GM18951 (cell line): ENCODE data around the gene LRRC73.
"Not testable (repeated sequence)": the region's sequence is repeated elsewhere in the genome, so short reads cannot be mapped to it uniquely, and the experiment has no call there.

ENCODE experiments used
- POLR2A ChIP-seq: IDR thresholded peaks from 4 replicates; pipeline ENCODE4 v1.6.1; 2011; ENCODE audit warnings: mild to moderate bottlenecking; ENCODE audit not compliant: insufficient read length, insufficient read depth; ENCODE audit errors: extremely low read depth
- in situ Hi-C: fragments of 300-500 bp; cut with MboI; formaldehyde crosslinking; loops from one replicate; pipeline ENCODE4 v1.12.0; 2022; ENCODE audit warnings: low sequenced_read_pairs, mixed read lengths, inconsistent platforms; ENCODE audit not compliant: unreplicated experiment

The LRRC73 gene

DNA sequence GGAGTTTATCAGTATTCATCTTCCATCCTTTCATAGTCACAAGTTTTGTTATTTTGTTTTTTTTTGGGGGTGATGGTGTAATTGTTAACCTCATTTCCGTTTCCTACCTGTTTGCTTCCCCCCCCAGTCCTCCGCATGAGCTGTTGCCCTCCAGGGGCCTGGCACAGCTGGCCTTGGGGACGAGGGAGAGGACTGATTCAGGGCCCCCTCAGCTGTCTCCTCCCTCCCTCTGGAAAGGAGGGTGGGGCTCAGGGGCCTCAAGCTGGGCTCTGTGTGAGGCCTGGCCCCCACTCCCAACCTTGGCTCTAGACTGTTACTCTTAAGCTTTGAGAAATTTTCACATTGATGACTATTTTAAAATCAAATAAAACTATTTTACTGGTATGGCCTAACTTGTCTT, 4.0 kb downstream of the LRRC73 start:
- in situ Hi-C loops, result loop anchor here (10.0 kb wide), 2 partner anchors 51 to 251 kb away; partner anchors contain the start of gene DLK2
- no peak for TF ChIP-seq POLR2A

GRCh38 chr6:43505718-43506117, 4.4 kb downstream of the LRRC73 start:
- in situ Hi-C loops, result loop anchor here (10.0 kb wide), 2 partner anchors 51 to 251 kb away; partner anchors contain the start of gene DLK2
- no peak for TF ChIP-seq POLR2A

- in situ Hi-C loops, result loop anchor here (10.0 kb wide), 2 partner anchors 50 to 250 kb away; partner anchors contain the start of gene DLK2
- TF ChIP-seq POLR2A, result no peak
These were observed 5.2 kb downstream of the LRRC73 start for GRCh38 chr6:43504756-43505593.

DNA sequence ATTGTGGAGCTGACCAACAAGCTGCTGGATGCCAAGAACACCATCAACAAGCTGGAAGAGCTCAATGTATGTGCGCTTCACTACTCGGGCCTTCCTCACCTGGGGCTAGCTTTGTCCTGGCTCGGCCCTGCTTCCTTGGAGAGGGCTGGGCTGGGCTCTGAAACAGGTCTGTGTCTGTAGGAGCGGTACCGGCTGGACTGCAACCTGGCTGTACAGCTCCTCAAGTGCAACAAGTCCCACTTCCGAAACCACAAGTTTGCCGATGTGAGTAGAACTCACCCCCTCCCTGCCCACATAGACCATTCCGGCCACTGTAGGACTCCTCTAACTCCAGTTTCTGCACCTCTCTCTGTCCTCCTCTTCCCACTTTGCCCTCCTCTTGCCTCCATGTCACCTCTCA, 6.7 kb downstream of the LRRC73 start:
- in situ Hi-C loops, result loop anchor here (10.0 kb wide), 2 partner anchors 49 to 249 kb away; partner anchors contain the start of gene DLK2
- no peak for TF ChIP-seq POLR2A

DNA sequence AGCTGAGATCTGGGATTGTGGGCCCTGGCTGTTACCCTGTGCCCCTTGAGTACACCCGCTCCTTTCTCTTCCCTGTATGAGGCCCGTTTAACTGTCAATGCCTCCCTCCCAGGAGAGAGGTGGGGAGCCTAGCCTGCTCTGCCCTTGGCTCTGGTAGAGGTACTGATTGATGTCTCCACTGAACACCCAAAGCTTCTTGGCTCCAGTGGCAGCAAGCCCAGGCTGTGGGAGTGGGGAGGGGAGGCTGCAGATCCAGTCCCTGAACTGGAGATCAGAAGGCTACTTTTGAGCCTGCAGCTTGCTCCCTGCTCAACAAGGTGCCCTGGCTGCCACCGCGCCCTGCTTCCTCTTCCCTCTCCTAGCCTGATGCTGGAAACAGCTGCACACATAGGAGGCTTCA, 7.5 kb downstream of the LRRC73 start:
- TF ChIP-seq POLR2A, result no peak
- in situ Hi-C loops, result loop anchor here (10.0 kb wide), 2 partner anchors 48 to 248 kb away; partner anchors contain the start of gene DLK2

DNA sequence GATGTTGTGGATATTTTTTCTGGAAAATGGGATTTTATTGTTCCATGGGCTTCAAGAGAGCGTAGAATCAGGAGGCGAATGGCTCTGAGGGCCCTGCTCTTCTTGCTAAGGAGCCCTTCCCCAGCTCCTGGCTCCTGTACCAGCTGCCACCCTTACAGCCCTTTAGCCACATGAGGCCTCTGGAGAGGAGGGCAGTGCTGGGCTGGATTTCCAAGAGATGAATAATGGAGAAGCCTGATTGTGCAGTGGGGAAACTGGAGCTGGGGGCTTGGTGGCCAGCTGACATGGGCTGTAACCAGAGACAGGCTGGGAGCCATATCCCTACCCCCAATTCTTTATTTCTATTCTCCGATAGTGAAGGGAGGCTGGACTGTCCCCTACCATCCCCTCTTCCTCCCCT, 9.2 kb downstream of the LRRC73 start:
- in situ Hi-C loops, result loop anchor here (10.0 kb wide), 2 partner anchors 46 to 246 kb away; partner anchors contain the start of gene DLK2
- no peak for TF ChIP-seq POLR2A

DNA sequence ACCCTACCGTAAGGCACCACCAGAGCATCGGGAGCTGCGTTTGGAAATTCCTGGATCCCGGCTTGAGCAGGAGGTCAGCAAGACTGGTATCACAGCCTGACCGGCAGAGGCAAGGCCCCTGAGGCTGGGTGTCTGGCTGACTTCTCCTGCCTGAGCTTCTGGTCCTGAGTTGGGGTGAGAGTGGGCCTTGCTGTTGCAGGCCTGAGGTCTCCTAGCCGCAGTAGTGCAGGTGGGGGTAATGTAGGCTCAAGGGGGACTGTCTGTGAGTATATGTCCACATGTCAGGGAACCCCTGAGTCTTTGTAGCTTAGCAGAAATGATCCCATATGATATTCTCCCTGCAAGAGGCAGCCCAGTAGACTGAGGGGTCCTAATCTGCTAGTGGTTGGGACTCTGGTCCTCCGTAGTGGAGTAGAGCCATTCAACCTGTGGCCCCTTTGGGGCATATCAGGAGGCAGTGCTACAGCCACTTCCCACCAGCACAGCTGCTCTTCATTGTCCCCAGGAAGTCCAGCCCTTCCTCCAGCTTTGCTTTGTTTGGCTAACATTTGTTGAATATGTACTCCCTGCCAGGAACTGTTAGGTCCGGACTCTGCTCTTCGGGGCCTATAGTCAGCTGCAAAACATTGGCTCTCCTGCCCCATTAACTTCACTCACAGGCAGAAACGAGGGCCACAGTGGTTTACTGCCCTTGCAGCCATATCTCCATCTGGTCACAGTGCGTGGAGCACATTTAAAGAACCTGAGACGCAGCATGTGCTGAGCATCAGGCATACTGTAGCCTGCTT, 10.9 kb downstream of the LRRC73 start:
- TF ChIP-seq POLR2A, result no peak
- in situ Hi-C loops, result no loop called here

DNA sequence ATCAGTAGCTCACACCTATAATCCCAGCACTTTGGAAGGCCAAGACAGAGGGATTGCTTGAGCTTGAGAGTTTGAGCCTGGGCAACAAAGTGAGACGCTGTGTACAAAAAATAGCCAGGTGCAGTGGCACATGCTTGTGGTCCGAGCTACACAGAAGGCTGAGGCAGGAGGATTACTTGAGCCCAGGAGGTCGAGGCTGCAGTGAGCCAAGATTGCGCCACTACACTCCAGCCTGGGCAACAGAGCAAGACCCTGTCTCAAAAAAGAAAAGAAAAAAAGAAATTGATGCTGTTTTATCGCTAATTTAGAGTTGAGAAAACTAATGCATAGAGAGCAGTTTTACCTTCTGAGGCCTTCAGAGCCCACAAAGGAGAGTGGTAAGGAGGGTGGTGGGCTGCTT, 11.9 kb downstream of the LRRC73 start:
- in situ Hi-C loops, result not testable (repeated sequence)

DNA sequence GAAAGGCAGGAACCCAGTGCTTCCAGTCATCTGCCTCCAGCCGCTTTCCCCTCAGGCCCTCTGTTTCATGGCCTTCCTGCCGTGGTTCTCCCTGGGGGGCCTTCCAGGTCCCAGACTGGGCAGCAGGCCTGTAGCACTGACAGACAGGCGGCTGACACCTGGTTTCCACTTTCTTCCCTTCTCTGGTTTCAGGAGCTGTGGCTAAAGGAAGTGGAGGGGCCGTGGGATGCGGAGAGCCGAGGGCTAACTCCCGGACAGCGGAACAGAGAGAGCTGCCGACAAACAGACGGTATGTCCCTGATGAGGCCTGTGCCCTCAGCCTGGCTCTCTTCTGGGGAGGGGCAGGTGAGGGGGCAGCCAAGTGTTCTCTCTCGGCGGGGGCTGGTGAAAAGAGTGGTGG, 12.5 kb downstream of the LRRC73 start:
- in situ Hi-C loops, result no loop called here
- no peak for TF ChIP-seq POLR2A

- in situ Hi-C loops, result no loop called here
- no peak for TF ChIP-seq POLR2A
These were observed 13.1 kb downstream of the LRRC73 start for GRCh38 chr6:43497129-43497396.

DNA sequence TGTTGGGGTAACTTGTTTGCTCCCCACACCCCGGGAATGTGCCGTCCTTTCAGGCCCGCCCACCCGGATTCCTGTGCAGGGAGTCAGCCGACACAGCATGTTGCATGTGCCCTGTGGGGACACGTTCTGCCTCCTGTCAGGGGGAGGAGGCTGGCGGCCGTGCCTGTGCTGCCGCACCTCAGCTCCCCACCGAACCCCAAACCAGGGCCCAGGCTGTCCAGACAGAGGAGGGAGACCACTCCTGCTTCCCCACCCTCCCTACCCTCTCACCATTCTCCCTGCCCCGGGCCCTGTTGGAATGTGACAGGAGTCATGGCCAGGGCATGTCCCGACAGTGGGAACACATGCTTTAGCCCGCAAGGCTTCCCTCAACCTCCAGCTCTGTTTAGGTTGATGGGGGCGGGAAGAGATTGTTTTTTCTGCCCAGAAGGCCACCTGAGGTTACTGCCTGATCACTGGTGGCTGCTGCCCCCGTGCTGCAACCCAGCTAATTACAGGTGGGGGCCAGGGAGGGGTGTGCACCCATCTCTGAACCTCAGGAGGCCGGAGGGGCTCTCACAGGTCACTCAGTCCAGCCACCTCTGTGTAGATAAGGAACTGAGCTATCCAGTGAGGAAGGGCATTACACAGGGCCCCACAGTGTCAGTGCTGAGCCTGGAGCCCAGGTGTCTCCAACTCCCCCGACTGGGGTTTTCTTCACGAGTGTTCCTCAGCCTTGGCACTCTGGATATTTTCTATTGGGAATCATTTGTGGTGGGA, 13.6 kb downstream of the LRRC73 start:
- in situ Hi-C loops, result no loop called here

GRCh38 chr6:43495409-43495941, 14.7 kb downstream of the LRRC73 start:
- TF ChIP-seq POLR2A, result no peak
- in situ Hi-C loops, result no loop called here

More for the DNA sequence above, 13.6 kb downstream of the LRRC73 start:
- TF ChIP-seq POLR2A, result no peak

- in situ Hi-C loops, result no loop called here
- TF ChIP-seq POLR2A, result no peak
These were observed 15.4 kb downstream of the LRRC73 start for GRCh38 chr6:43494766-43495165.
